RPMI8226 (cell line): ENCODE results near the gene ZNF768.

Experiments used
- DNase-seq: peaks from one replicate; pipeline ENCODE4 v3.0.0-alpha.2; 2015

The ZNF768 gene

GRCh38 chr16:30526137-30526822 is at the start of gene ZNF768:
TSS of gene ZNF768 (minus strand) at chr16:30526566. CDS start at chr16:30526413, 153 bp downstream.
- no peak for DNase-seq

- DNase-seq = no peak
Measured at GRCh38 chr16:30574678-30575077, 48.3 kb upstream of the ZNF768 start.

- peak; percentile 95 for DNase-seq
Measured at GRCh38 chr16:30571445-30572322, 45.3 kb upstream of the ZNF768 start, which contains the start of gene ZNF688. TSS of gene ZNF688 (minus strand) at chr16:30571714. CDS start at chr16:30571629, 85 bp downstream.

GRCh38 chr16:30570636-30571444 is 44.5 kb upstream of the ZNF768 start:
- no peak for DNase-seq

DNA sequence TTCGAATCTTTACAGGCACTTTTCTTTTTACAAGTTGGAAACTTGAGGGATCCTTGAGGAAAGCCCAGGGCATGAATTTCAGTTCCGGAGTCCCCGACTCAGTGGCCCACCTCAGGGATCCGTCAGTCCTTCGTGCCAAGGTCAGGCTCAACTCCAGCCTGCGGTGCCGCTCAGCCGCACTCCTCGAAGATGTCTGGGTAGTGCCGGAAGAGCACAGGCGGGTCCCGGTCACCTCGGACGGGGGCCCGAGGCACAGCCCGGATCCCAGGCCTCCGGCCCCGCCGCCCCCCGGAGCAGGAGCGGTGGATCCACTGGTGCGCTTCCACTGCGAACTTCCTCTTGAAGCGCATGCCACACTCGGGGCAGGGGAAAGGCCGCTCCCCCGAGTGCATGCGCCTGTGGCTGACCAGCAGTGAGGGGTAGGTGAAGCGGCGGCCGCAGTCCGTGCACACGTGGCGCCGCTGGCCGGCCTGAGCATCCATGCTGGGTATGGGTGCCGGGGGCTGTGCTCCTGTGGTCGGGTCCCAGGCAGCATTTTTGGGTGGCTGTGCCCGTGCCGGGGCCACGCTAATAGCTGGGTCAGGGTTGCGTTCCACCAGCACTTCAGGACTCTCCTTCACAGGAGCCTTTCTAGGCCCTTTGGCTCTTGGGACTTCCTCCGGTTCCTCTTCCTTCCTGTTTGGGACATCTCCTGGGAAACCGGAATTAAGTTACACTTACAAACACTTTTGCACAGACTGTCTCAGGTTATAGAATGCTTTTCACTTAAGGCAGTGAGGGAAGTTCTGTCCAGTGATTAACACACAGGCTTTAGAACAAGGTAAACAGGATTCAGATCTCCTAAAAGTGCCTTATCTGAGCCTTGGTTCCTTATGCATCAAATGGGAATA is 43.6 kb upstream of the ZNF768 start:
- DNase-seq = no peak

GRCh38 chr16:30569281-30569680 is 42.9 kb upstream of the ZNF768 start:
- no peak for DNase-seq

DNA sequence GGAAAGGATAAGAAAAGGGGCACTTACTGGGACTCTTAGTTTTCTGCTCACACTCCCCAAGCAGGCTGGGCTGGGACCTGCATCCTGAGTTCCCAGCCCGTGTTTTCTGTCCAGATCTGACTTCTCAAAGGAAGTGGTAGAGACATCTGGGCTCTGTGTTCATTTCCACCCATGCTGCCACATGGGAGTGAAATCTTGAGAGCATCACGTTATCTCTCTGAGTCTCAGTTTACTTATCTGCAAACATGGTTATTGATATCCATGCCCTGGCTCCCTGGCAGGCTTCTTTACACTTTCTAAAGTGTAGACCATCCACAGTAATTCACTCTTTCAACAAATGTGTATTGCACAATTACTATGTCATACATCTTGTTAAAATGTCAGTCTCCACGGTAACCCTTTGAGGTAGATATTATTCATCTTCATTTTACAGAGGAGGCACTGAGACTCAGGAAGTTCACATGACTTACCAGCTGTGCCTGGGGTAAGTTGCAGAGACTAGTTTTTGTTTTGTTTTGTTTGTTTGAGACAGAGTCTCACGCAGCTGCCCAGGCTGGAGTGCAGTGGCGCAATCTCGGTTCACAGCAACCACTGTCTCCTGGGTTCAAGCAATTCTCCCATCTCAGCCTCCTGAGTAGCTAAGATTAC is 41.7 kb upstream of the ZNF768 start:
- DNase-seq = peak; percentile 46

GRCh38 chr16:30567160-30567990 is 41.0 kb upstream of the ZNF768 start:
- no peak for DNase-seq

DNA sequence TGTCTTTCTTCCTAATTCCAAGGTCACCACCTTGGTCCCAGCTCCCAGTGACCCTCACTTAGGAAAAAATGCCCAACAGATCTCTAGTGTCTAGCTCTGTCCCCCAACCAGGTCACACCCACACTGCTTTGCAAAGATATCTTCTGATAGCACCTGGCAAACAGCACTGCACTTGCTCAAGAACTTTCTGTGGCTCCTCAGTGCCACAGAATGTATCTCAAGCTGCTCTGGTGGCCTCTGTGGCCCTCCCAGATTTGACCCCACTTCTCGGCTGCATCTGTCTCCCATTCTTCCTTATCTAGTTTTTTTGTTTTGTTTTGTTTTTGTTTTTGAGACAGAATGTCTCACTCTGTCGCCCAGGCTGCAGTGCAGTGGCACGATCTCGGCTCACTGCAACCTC is 40.2 kb upstream of the ZNF768 start:
- no peak for DNase-seq

DNA sequence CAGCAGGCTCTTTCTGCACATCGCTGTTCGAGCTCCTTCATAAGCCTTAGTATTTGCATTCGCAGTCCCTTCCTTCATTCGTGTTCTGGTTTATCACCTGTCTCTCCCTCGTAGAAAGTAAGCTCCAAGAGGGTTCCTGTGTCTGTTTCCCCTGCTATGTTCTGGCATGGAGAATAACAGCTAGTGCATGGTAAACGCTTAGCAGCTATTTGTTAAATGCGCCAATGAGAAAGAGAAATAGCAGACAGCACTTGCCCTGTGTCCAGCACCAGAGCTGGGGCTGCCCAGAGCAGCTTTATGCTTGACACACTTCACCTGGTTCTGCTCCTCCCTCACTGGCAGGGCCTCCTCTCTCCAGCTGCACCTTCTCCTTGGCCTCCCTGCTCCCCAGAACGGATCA is 39.6 kb upstream of the ZNF768 start:
- no peak for DNase-seq

GRCh38 chr16:30565526-30565925 is 39.2 kb upstream of the ZNF768 start:
- DNase-seq = no peak

DNA sequence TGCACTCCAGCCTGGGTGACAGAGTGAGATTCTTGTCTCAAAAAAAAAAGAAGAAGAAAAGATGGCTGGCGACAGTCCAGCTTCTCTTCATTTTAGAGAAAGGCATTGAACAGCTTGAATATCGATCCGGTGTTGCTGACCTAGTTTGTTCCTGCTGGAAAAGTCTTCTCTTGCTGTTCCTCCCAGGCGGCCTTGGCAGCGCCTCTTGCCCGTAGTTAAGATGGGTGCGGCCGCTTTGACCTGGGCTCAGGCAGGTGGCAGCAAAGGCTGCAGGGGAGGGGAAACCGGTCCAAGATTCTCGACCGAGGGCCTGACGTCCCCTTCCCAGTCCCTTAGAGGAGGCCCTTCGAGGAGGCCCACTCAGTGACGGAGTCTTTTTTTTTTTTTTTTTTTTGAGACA is 35.7 kb upstream of the ZNF768 start:
- no peak for DNase-seq

DNA sequence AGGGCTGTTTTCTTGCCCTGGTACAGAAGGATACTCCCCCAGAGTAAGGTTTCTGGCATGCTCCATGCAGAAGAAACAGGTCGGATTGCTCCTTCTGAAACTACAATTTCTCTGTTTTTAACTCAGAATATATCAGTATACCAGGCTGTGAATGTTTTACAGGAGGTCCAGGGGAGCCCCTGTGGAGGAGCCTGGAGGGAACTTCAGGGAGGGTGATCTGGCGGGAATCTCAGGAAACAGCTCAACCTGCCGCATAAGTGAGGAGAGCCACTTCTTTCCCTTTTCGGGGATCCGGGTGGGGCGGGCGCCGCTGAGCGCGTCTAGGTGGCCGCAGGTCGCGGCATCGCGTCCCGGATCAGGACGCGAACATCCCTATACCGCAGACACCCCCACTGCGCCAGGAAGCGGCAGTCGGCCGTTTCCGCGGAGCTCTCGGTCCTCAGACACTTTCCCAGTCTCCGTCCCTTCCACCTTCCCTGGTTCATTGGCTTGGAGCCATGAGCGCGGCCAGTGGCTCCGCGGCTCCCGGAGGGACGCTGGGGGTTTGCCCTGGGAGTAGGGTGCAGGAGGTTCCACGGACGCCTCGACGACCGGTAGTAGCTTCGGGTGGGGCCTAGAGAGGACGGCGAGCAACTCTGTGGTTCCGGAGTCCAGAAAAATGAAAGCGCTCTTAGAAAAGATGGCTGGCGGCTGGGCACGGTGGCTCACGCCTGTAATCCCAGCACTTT is 34.9 kb upstream of the ZNF768 start:
- DNase-seq = no peak

GRCh38 chr16:30559690-30560089 is 33.3 kb upstream of the ZNF768 start:
- no peak for DNase-seq

- DNase-seq = no peak
Measured at GRCh38 chr16:30558789-30559377, 32.5 kb upstream of the ZNF768 start.

- DNase-seq = peak; percentile 99
Measured at GRCh38 chr16:30557957-30558788, 31.8 kb upstream of the ZNF768 start, which contains the start of gene ZNF764. TSS of gene ZNF764 (minus strand) at chr16:30558374. CDS start at chr16:30558182, 192 bp downstream.

DNA sequence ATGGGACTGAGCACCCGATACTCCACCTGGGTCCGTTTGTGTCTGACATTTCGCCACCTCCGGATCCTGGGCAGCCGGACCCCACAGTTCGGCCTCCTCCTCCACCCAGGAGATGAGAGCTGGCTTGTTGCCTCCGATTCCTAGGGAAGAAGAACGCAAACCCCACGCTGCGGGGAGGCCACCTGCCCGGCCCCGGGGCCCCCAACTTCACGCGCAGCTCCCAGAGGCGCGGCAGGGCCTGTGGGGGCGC is 31.3 kb upstream of the ZNF768 start:
- no peak for DNase-seq

- DNase-seq = no peak
Measured at GRCh38 chr16:30556125-30556473, 29.7 kb upstream of the ZNF768 start.
